Stomach smooth muscle (tissue), 2 donors: ENCODE data around the gene GNB1.

Source experiments
- H3K27ac ChIP-seq: one replicate; pipeline ENCODE4 v1.7.0; 2013; ENCODE audit warnings: mild to moderate bottlenecking, low read length, inconsistent platforms
- H3K27me3 ChIP-seq, 2 donors: one replicate each; pipeline ENCODE4 v1.7.0; 2013; ENCODE audit warnings: low read length in 2 of 2; ENCODE audit not compliant: insufficient read depth in 2 of 2, control insufficient read depth in 1 of 2
- H3K36me3 ChIP-seq, 2 donors: one replicate each; pipeline ENCODE4 v1.7.0; 2013; ENCODE audit warnings: low read length in 2 of 2; ENCODE audit not compliant: control insufficient read depth in 2 of 2, insufficient read depth in 2 of 2
- H3K4me1 ChIP-seq: one replicate; pipeline ENCODE4 v1.7.0; 2013; ENCODE audit warnings: low read length; ENCODE audit not compliant: control insufficient read depth, insufficient read depth
- H3K4me3 ChIP-seq, 2 donors: one replicate each; pipeline ENCODE4 v1.7.0; 2013; ENCODE audit warnings: low read length in 2 of 2
- H3K9ac ChIP-seq, 2 donors: one replicate each; pipeline ENCODE4 v1.7.0; 2013; ENCODE audit warnings: low read length in 2 of 2, mild to moderate bottlenecking in 1 of 2
- H3K9me3 ChIP-seq, 2 donors: one replicate each; pipeline ENCODE4 v1.7.0; 2013; ENCODE audit warnings: low read length in 2 of 2; ENCODE audit not compliant: control insufficient read depth in 2 of 2
- donor health status: healthy.
- donor health status: Pancreatic carcinoma.

GNB1 gene

GRCh38 chr1:1768249-1768992 lies 122.5 kb downstream of the GNB1 start:
- peaks cover 0 to 7% of the 10 kb centered on the region in 2 donors for H3K9me3 ChIP-seq
- no peak overlapping the region for H3K27ac ChIP-seq
- no peaks in the 10 kb centered on the region for H3K27me3 ChIP-seq
- no peak overlapping the region for H3K4me3 ChIP-seq
- H3K36me3 ChIP-seq: peaks cover 8% of the 10 kb centered on the region in 2 donors
- no peaks in the 10 kb centered on the region for H3K4me1 ChIP-seq
- no peak overlapping the region for H3K9ac ChIP-seq

GRCh38 chr1:1764876-1765470 lies 125.9 kb downstream of the GNB1 start:
- H3K4me3 ChIP-seq: no peak overlapping the region
- H3K27me3 ChIP-seq: no peaks in the 10 kb centered on the region
- no peak overlapping the region for H3K27ac ChIP-seq
- H3K4me1 ChIP-seq: no peaks in the 10 kb centered on the region
- H3K9me3 ChIP-seq: no peaks in the 10 kb centered on the region
- H3K36me3 ChIP-seq: peaks cover 25 to 27% of the 10 kb centered on the region in 2 donors
- H3K9ac ChIP-seq: no peak overlapping the region

GRCh38 chr1:1763657-1764621 lies 126.9 kb downstream of the GNB1 start:
- no peak overlapping the region for H3K4me3 ChIP-seq
- no peaks in the 10 kb centered on the region for H3K9me3 ChIP-seq
- no peaks in the 10 kb centered on the region for H3K27me3 ChIP-seq
- peaks cover 30% of the 10 kb centered on the region in 2 donors for H3K36me3 ChIP-seq
- H3K27ac ChIP-seq: no peak overlapping the region
- no peak overlapping the region for H3K9ac ChIP-seq
- H3K4me1 ChIP-seq: peaks cover 5% of the 10 kb centered on the region

GRCh38 chr1:1761504-1762376 lies 129.1 kb downstream of the GNB1 start:
- Histone ChIP-seq H3K4me3 (no peak overlapping the region), H3K9me3 (no peaks in the 10 kb centered on the region), H3K27me3 (no peaks in the 10 kb centered on the region), H3K9ac (no peak overlapping the region), H3K36me3 (peaks cover 31 to 37% of the 10 kb centered on the region in 2 donors), H3K4me1 (peaks cover 5% of the 10 kb centered on the region), H3K27ac (no peak overlapping the region)

GRCh38 chr1:1760715-1761114 lies 130.2 kb downstream of the GNB1 start:
- H3K9me3 ChIP-seq: no peaks in the 10 kb centered on the region
- no peak overlapping the region for H3K9ac ChIP-seq
- no peak overlapping the region for H3K4me3 ChIP-seq
- H3K36me3 ChIP-seq: peaks cover 41 to 43% of the 10 kb centered on the region in 2 donors
- no peak overlapping the region for H3K27ac ChIP-seq
- H3K4me1 ChIP-seq: peaks cover 5% of the 10 kb centered on the region
- no peaks in the 10 kb centered on the region for H3K27me3 ChIP-seq

GRCh38 chr1:1760345-1760650 lies 130.6 kb downstream of the GNB1 start:
- Histone ChIP-seq H3K27me3 (no peaks in the 10 kb centered on the region), H3K4me3 (no peak overlapping the region), H3K27ac (no peak overlapping the region), H3K9me3 (no peaks in the 10 kb centered on the region), H3K36me3 (peaks cover 42 to 43% of the 10 kb centered on the region in 2 donors), H3K4me1 (peaks cover 5% of the 10 kb centered on the region), H3K9ac (no peak overlapping the region)

- H3K27me3 ChIP-seq: no peaks in the 10 kb centered on the region
- peaks cover 39 to 41% of the 10 kb centered on the region in 2 donors for H3K36me3 ChIP-seq
- no peaks in the 10 kb centered on the region for H3K9me3 ChIP-seq
- H3K27ac ChIP-seq: no peak overlapping the region
- H3K4me1 ChIP-seq: peaks cover 5% of the 10 kb centered on the region
- H3K9ac ChIP-seq: no peak overlapping the region
- no peak overlapping the region for H3K4me3 ChIP-seq
These were observed 131.2 kb downstream of the GNB1 start for GRCh38 chr1:1759456-1760344.

- H3K36me3 ChIP-seq: peaks cover 42% of the 10 kb centered on the region in 2 donors
- no peaks in the 10 kb centered on the region for H3K27me3 ChIP-seq
- H3K27ac ChIP-seq: no peak overlapping the region
- no peak overlapping the region for H3K9ac ChIP-seq
- no peaks in the 10 kb centered on the region for H3K9me3 ChIP-seq
- H3K4me3 ChIP-seq: no peak overlapping the region
- peaks cover 5% of the 10 kb centered on the region for H3K4me1 ChIP-seq
These were observed 132.0 kb downstream of the GNB1 start for GRCh38 chr1:1758692-1759455.

- no peaks in the 10 kb centered on the region for H3K27me3 ChIP-seq
- peaks cover 44 to 45% of the 10 kb centered on the region in 2 donors for H3K36me3 ChIP-seq
- H3K4me3 ChIP-seq: no peak overlapping the region
- peaks cover 5% of the 10 kb centered on the region for H3K4me1 ChIP-seq
- no peak overlapping the region for H3K9ac ChIP-seq
- H3K9me3 ChIP-seq: no peaks in the 10 kb centered on the region
- H3K27ac ChIP-seq: no peak overlapping the region
These were observed 132.7 kb downstream of the GNB1 start for GRCh38 chr1:1758059-1758621.
